ENCODE results near the gene CIRBP.

CIRBP gene

GRCh38 chr19:1230783-1231489 is 38.2 kb upstream of the CIRBP start:
- no peak for DNase-seq

GRCh38 chr19:1231729-1232637 is 37.1 kb upstream of the CIRBP start:
- DNase-seq: no peak

GRCh38 chr19:1232652-1233072 is 36.5 kb upstream of the CIRBP start:
- DNase-seq: no peak

- no peak for DNase-seq
Observed at GRCh38 chr19:1233115-1233667, 35.9 kb upstream of the CIRBP start.

- DNase-seq: no peak
Observed at GRCh38 chr19:1234051-1234954, 34.8 kb upstream of the CIRBP start.

- DNase-seq: no peak
Observed at GRCh38 chr19:1234955-1235380, 34.2 kb upstream of the CIRBP start.

GRCh38 chr19:1235625-1236538 is 33.2 kb upstream of the CIRBP start:
- DNase-seq: no peak

GRCh38 chr19:1236576-1236975 is 32.6 kb upstream of the CIRBP start:
- DNase-seq: no peak

- no peak for DNase-seq
Observed at GRCh38 chr19:1237027-1237659, 32.0 kb upstream of the CIRBP start.

GRCh38 chr19:1237754-1238368 is 31.3 kb upstream of the CIRBP start, which contains the start of gene CBARP:
CBARP (minus strand) TSS chr19:1238005; CDS start chr19:1236100, 1,905 bp downstream.
- DNase-seq: no peak

- no peak for DNase-seq
Observed at GRCh38 chr19:1238369-1239303, 30.5 kb upstream of the CIRBP start.

- DNase-seq: no peak
Observed at GRCh38 chr19:1239420-1239795, 29.7 kb upstream of the CIRBP start.

- DNase-seq: peak; percentile 94
Observed at GRCh38 chr19:1239796-1240737, 29.1 kb upstream of the CIRBP start.

- no peak for DNase-seq
Observed at GRCh38 chr19:1240925-1241324, 28.2 kb upstream of the CIRBP start.

- DNase-seq: peak; percentile 95
Observed at GRCh38 chr19:1241417-1242095, 27.6 kb upstream of the CIRBP start, which contains the start of gene ATP5F1D. ATP5F1D (plus strand) TSS chr19:1241751; CDS start chr19:1241851, 100 bp downstream.

GRCh38 chr19:1243768-1244692 is 25.1 kb upstream of the CIRBP start:
- peak; percentile 88 for DNase-seq
